Measurements from ENCODE around the gene IL10RA. TPM values are rescaled to one million over a fixed set of nuclear protein-coding genes. Genes with fewer than 3 reads are reported as not detected.
A peak's percentile ranks its signal among the peaks of the same experiment; 100 is the strongest.

Gene IL10RA
- total RNA-seq, 6 experiments from 2014 or later = 4.9 to 17.9 (median 7.4) TPM

- no peaks in the 10 kb centered on the region for H3K4me1 ChIP-seq
- ATAC-seq (no peak), DNase-seq (peak in 1 of 3 donors; percentile 39)
- TF ChIP-seq, protein P1, sequence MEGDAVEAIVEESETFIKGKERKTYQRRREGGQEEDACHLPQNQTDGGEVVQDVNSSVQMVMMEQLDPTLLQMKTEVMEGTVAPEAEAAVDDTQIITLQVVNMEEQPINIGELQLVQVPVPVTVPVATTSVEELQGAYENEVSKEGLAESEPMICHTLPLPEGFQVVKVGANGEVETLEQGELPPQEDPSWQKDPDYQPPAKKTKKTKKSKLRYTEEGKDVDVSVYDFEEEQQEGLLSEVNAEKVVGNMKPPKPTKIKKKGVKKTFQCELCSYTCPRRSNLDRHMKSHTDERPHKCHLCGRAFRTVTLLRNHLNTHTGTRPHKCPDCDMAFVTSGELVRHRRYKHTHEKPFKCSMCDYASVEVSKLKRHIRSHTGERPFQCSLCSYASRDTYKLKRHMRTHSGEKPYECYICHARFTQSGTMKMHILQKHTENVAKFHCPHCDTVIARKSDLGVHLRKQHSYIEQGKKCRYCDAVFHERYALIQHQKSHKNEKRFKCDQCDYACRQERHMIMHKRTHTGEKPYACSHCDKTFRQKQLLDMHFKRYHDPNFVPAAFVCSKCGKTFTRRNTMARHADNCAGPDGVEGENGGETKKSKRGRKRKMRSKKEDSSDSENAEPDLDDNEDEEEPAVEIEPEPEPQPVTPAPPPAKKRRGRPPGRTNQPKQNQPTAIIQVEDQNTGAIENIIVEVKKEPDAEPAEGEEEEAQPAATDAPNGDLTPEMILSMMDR (IDR thresholded peaks at IDR 0.05) = no peak
- TF ChIP-seq POLR2A (IDR thresholded peaks at IDR 0.05) = no peak
- no peaks in the 10 kb centered on the region for H3K9me3 ChIP-seq
- WGBS (ENCODE audit: insufficient coverage, low coverage, low lambda C conversion rate, missing lambda C conversion rate) = 79% methylated on average over 4 of the region's 6 CpGs
- H3K36me3 ChIP-seq = peaks cover 0 to 3% (median 0%) of the 10 kb centered on the region in 4 donors
- no peaks in the 10 kb centered on the region for H3K27me3 ChIP-seq
- intact Hi-C loops (cut with DNase I) = no loop called here
- peak overlapping the region in 2 of 3 donors; percentile 52 to 63 for H3K27ac ChIP-seq
- no peak overlapping the region for H3K4me3 ChIP-seq
These were observed 15.9 kb downstream of the IL10RA start for GRCh38 chr11:118002010-118002540.

DNA sequence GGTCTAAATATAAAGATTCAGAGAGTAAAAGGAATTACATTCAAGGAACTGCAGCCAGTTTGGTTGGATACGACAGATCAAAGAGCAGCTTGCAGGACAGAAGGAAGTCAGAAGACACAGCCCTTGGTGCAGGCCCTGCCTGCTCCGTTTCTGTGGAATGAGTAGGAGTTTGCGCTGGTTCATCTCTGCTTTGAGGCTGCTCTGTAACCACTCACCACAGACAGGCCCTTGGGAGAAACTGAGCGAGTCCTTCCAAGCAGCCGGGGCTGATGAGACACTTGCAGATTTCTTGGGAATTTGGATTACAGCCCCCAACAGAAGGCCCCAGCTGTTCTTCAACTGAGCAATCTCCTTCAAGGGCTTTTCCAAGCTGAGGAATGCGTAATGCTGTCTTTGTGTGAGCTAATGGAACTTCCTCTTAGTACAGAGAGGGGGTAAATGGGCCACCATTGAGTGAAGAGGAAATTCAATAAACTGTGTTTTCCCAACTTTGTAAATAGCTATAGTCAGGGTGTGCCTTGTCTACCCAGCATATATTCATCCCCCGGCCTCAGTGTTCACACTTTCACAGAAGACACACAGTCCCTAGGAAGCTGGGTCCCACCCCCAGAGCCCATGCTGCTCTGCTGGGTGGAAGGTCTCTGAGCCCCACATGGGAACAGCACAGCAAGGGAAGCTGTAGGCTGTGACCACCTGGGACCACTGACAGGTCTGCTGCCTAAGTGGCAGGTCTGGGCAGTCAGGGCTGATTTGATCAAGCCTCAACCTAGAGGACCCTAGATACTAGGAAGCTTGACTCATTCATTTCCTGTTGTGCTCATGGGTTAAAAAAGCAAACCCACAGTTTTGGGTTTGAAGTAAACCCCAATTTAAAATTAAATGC, 16.6 kb downstream of the IL10RA start:
- H3K36me3 ChIP-seq = peaks cover 0 to 3% (median 0%) of the 10 kb centered on the region in 4 donors
- no peaks in the 10 kb centered on the region for H3K9me3 ChIP-seq
- TF ChIP-seq POLR2A (IDR thresholded peaks at IDR 0.05) = no peak
- TF ChIP-seq, protein P1 (IDR thresholded peaks at IDR 0.05) = no peak
- no peaks in the 10 kb centered on the region for H3K4me1 ChIP-seq
- 70% methylated on average over 5 of the region's 7 CpGs for WGBS (ENCODE audit: insufficient coverage, low coverage, low lambda C conversion rate, missing lambda C conversion rate)
- ATAC-seq = peak; percentile 24 to 42 (median 32)
- H3K4me3 ChIP-seq = no peak overlapping the region
- peak in 1 of 3 donors; percentile 40 for DNase-seq
- intact Hi-C loops (cut with DNase I) = no loop called here
- H3K27me3 ChIP-seq = no peaks in the 10 kb centered on the region
- peak overlapping the region in 2 of 3 donors; percentile 52 to 63 for H3K27ac ChIP-seq

GRCh38 chr11:118003456-118003855, 17.3 kb downstream of the IL10RA start:
- Histone ChIP-seq H3K4me3 (no peak overlapping the region), H3K4me1 (no peaks in the 10 kb centered on the region), H3K36me3 (peaks cover 0 to 3% (median 0%) of the 10 kb centered on the region in 4 donors), H3K27me3 (no peaks in the 10 kb centered on the region), H3K27ac (peak overlapping the region in 1 of 3 donors; percentile 52), H3K9me3 (no peaks in the 10 kb centered on the region)
- ATAC-seq = no peak
- TF ChIP-seq POLR2A (IDR thresholded peaks at IDR 0.05) = no peak
- TF ChIP-seq, protein P1 (IDR thresholded peaks at IDR 0.05) = no peak
- intact Hi-C loops (cut with DNase I) = no loop called here
- no peak for DNase-seq
- whole genome bisulfite sequencing (ENCODE audit: insufficient coverage, low coverage, low lambda C conversion rate, missing lambda C conversion rate) = 61% methylated on average over 4 of the region's 4 CpGs

- ATAC-seq (no peak), DNase-seq (no peak)
- TF ChIP-seq, protein P1 (IDR thresholded peaks at IDR 0.05) = no peak
- no peak for TF ChIP-seq POLR2A (IDR thresholded peaks at IDR 0.05)
- Histone ChIP-seq H3K9me3 (no peaks in the 10 kb centered on the region), H3K36me3 (no peaks in the 10 kb centered on the region), H3K4me3 (no peak overlapping the region), H3K27ac (no peak overlapping the region), H3K27me3 (no peaks in the 10 kb centered on the region), H3K4me1 (no peaks in the 10 kb centered on the region)
- intact Hi-C loops (cut with DNase I) = no loop called here
- WGBS (ENCODE audit: insufficient coverage, low coverage, low lambda C conversion rate, missing lambda C conversion rate) = 50% methylated on average over 1 of the region's 7 CpGs
These were observed 18.5 kb downstream of the IL10RA start for GRCh38 chr11:118004543-118005223.
